HL-60/S4 treated with phorbol 12-myristate 13-acetate at 8.2 ng/mL for 4 days and 3 days (cell line): ENCODE measurements around the gene SPG7.

Experiments used
- in situ Hi-C: fragments of 300-500 bp; cut with MboI; formaldehyde crosslinking; loops from 2 replicates; pipeline ENCODE4 v1.15.0; 2022; ENCODE audit warnings: low sequenced_read_pairs

SPG7 gene

GRCh38 chr16:89595330-89596060, 87.3 kb downstream of the SPG7 start:
- in situ Hi-C loops = no loop called here

DNA sequence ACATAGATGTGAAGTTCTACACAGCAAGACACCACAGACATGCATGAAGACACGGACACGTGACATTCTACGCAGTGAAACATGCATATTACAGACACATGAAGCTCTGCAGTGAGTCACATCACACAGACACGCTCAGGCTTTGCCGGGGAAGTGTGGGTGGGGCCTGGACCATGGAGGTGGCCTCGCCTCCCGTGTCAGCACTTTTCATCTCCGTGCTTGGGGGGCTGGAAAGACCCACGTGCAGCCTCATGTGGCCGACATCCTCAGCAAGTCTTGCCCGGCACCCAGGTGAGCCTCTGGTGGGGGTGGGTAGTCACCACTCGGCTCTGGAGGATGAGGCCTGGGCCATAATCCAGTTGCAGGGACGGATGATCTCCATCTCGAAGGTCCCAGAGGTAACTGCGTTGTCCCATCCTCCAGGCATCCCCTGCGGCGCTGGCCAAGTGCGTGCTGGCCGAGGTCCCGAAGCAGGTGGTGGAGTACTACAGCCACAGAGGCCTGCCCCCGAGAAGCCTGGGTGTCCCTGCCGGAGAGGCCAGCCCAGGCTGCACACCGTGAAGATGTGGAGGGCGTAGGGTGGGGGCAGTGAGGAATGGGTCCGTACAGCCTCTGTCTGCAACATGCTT, 88.0 kb downstream of the SPG7 start:
- in situ Hi-C loops = no loop called here

- in situ Hi-C loops = no loop called here
Observed at GRCh38 chr16:89596957-89597649, 88.9 kb downstream of the SPG7 start.

DNA sequence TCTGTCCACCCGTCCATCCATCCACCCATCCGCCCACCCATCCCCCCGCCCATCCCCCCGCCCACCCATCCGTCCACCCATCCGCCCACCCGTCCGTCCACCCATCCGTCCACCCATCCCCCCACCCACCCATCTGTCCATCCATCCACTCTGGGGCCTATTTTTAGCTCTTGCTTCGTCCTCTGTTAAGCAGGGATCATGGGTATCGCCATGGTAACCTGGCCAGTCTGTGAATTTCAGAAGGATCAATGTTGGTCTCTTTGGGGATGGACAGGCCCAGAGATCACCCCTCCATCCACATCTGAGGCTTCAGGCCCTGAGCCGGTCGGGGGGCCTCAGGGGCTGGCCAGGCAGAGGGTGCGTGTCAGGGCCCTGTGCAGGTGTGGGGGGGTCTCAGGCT, 90.0 kb downstream of the SPG7 start:
- in situ Hi-C loops = no loop called here

GRCh38 chr16:89599451-89599858, 91.3 kb downstream of the SPG7 start:
- in situ Hi-C loops = no loop called here

DNA sequence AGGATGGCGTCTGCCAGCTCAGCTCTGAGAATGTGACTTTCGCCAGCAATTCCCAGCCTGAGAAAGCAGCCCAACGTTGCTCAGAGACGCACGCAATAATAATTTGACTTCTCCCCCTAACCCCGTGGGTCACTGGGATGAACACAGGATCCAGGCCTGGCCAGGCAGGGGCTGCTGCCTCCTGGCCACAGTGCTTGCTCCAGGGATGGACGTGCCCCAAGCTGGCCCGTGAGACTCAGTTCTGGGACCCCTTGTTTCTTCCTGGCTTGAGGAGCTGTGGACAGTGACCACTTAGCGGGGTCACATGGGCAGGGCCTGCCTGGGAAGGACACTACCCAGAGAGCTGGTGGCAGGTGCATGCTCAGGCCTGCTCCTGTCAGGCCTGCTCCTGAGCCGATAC, 91.7 kb downstream of the SPG7 start:
- in situ Hi-C loops = no loop called here

GRCh38 chr16:89600427-89600826, 92.2 kb downstream of the SPG7 start:
- in situ Hi-C loops = no loop called here

DNA sequence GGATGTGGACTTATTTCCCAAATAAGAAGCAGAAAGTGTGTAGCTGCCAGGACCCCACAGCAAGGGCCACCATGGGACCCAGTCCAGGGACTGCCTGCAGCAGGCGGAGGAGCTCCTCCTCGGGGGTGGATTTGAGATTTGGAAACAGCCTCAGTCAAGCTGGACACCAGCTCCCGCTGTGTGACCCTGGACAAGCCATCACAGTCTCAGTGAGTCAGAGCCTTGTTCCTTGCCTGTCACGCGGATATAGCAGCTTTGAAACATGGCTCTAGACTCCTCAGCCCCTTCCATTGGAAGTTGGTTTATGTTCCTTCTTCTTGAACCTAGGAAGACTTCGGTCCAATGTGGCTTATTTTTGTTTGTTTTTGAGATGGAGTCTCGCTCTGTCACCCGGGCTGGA, 92.8 kb downstream of the SPG7 start:
- in situ Hi-C loops = no loop called here

DNA sequence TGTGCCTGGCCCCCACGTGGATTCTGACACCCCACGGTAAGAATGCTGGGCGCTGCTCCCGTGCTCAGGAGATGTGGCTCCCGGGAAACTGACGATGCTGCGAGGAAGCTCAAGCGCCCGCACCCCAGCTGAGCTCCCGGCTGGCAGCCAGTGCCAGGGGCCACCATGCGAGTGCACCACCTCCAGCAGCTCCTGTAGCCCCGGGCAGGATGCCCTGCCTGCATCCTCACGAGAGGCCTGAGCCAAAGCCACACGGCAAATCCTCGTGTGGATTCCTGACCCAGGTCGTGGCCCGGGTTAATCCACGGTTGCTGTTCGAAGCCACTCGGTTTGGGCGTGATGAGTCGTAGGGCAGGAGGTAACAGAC, 93.7 kb downstream of the SPG7 start:
- in situ Hi-C loops = no loop called here

- in situ Hi-C loops = no loop called here
Observed at GRCh38 chr16:89602273-89602951, 94.2 kb downstream of the SPG7 start.

GRCh38 chr16:89602952-89603590, 94.9 kb downstream of the SPG7 start:
- in situ Hi-C loops = no loop called here

- in situ Hi-C loops = no loop called here
Observed at GRCh38 chr16:89604764-89605163, 96.6 kb downstream of the SPG7 start.

DNA sequence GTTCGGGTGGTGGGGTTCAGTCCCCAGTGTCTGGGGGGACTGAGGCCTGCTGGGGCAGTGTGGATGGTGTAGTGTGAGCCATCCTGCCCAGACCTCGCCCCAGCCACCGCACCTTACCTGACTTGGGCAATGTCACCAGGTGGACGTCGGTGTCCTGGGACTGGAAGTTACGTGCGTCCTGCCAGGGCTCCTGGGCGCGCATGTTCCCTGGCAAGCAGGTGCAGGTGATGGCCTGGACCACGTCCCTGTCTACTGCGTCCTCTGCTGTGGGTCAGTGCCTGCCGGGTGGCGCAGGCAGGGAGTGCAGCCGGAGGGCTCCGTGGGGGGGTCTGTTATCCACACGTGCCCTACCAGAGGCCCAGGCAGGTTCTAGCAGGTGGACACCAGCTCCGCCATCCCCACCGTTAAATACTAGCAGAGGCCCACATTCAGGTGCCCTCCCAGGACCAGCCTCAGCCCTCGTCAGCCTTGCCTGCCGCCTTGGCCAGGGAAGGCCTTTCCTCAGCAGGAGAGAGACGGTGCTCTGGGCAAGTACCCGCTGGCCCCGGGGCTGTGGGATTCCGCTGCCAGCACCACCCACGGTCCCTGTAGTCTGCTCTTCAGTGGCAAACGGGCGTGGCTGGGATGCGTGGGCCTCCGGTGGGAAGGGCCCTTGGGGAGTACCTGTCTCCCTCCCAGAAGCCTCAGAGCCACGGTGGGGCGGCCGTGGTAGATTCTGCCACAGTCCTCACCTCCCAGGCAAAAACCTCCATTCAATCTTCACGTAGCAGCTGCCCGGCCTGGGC, 97.2 kb downstream of the SPG7 start:
- in situ Hi-C loops = no loop called here

GRCh38 chr16:89606006-89606405, 97.8 kb downstream of the SPG7 start:
- in situ Hi-C loops = no loop called here
